Ishikawa (cell line): ENCODE measurements around the gene IPCEF1.

Source experiments
- CEBPB ChIP-seq: IDR thresholded peaks from 2 replicates; pipeline ENCODE4 v1.6.1; 2012
- CREB1 ChIP-seq: IDR thresholded peaks from 2 replicates; pipeline ENCODE4 v1.6.1; 2012; ENCODE audit warnings: low read depth
- EGR1 ChIP-seq: IDR thresholded peaks from 2 replicates; pipeline ENCODE4 v1.6.1; 2012
- EP300 ChIP-seq: IDR thresholded peaks from 2 replicates; pipeline ENCODE4 v1.6.1; 2012; ENCODE audit warnings: borderline replicate concordance
- FOXM1 ChIP-seq: IDR thresholded peaks from 2 replicates; pipeline ENCODE4 v1.6.1; 2012; ENCODE audit warnings: low read depth, borderline replicate concordance
- MAX ChIP-seq: IDR thresholded peaks from 2 replicates; pipeline ENCODE4 v1.6.1; 2012
- NFIC ChIP-seq: IDR thresholded peaks from 2 replicates; pipeline ENCODE4 v1.6.1; 2012
- RAD21 ChIP-seq: IDR thresholded peaks from 2 replicates; pipeline ENCODE4 v1.6.1; 2012; ENCODE audit warnings: low read depth
- REST ChIP-seq: IDR thresholded peaks from 2 replicates; pipeline ENCODE4 v1.6.1; 2012; ENCODE audit warnings: low read depth, mild to moderate bottlenecking
- TAF1 ChIP-seq: IDR thresholded peaks from 2 replicates; pipeline ENCODE4 v1.6.1; 2012; ENCODE audit warnings: low read depth, mild to moderate bottlenecking
- TCF12 ChIP-seq: IDR thresholded peaks from 2 replicates; pipeline ENCODE4 v1.6.1; 2012; ENCODE audit warnings: low read depth
- TEAD4 ChIP-seq: IDR thresholded peaks from 2 replicates; pipeline ENCODE4 v1.6.1; 2012
- USF1 ChIP-seq: IDR thresholded peaks from 2 replicates; pipeline ENCODE4 v1.6.1; 2012
- YY1 ChIP-seq: IDR thresholded peaks from 2 replicates; pipeline ENCODE4 v1.6.1; 2012; ENCODE audit warnings: low read depth
- ZBTB7A ChIP-seq: IDR thresholded peaks from 2 replicates; pipeline ENCODE4 v1.6.1; 2012; ENCODE audit warnings: low read depth

The IPCEF1 gene

GRCh38 chr6:154276810-154277628, 79.6 kb downstream of the IPCEF1 start:
- no peak for TF ChIP-seq ZBTB7A
- no peak for TF ChIP-seq CEBPB
- peak; percentile 67 for TF ChIP-seq RAD21
- TF ChIP-seq EGR1: no peak
- TF ChIP-seq REST: no peak

DNA sequence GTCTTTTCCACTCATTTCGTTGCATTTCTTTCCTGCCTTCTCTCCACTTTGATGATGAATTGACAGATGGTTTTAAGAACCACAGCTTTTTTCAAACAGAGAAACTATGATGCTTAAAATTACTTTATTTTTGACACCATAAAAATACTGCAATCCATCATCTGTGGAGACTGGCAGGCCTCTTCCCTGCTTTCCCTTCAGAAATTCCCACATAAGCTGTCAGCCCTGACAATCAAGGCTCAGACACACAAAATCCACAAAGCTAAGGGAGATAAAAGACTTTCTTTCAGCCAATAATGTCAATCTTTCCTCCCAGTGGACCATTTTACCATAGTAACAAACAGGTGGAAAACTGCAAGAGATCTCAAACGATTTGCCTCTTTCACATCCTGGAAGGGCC, 82.4 kb downstream of the IPCEF1 start:
- no peak for TF ChIP-seq EGR1
- TF ChIP-seq MAX: no peak
- no peak for TF ChIP-seq YY1
- TF ChIP-seq NFIC: no peak
- no peak for TF ChIP-seq TEAD4
- TF ChIP-seq CEBPB: no peak
- TF ChIP-seq EP300: no peak
- no peak for TF ChIP-seq FOXM1
- TF ChIP-seq CREB1: no peak

DNA sequence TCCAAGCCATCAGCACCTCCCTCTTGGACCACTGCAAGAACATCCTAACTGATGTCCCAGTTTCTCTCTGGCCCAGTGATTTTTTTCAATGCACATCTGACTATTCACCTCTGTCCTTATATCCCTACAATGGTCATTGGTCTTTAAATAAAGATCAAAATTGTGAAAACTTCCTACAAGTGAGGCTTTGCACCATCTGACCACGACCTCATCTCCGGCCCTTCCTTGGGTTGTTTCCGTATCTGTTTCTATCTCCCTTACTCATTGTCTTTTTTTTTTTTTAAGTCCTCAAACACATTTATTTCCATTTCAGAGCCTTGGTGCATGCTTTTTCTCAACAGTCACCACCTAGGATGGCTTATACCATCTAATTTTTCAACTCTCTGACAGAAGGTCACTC, 88.1 kb downstream of the IPCEF1 start:
- TF ChIP-seq TAF1 (no peak), FOXM1 (no peak), YY1 (no peak), ZBTB7A (no peak), CREB1 (no peak), EGR1 (no peak), NFIC (no peak), CEBPB (no peak), MAX (no peak), RAD21 (no peak), TEAD4 (no peak), TCF12 (no peak)

GRCh38 chr6:154267508-154268106, 89.0 kb downstream of the IPCEF1 start:
- TF ChIP-seq EGR1: no peak
- no peak for TF ChIP-seq NFIC
- no peak for TF ChIP-seq TCF12
- no peak for TF ChIP-seq CREB1
- no peak for TF ChIP-seq TAF1
- no peak for TF ChIP-seq USF1
- no peak for TF ChIP-seq EP300

DNA sequence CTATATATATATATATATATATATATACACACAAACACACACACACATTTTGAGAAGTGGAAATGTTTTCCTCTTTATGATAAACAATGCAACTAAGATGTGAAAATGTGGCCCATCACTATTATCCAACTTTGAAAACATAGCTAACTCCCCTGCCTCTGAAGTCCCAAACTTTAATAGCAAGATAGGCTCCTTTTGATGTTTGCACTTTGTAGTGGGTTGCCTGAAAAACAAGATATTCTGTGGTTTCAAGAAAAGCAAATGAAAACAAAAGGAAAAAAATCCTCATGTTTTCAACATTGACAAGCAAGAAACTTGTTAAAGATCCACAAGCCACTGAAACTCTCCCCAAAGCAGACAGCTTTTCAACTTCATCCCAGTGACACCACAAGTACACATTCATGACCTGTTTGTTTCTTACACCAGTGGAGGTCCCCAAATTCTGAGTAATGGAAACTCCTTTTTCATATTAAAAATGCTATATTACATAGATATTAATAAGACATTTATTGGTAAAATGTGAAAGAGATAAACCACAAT, 90.0 kb downstream of the IPCEF1 start:
- TF ChIP-seq FOXM1: no peak
- TF ChIP-seq EGR1: no peak
- no peak for TF ChIP-seq MAX
- TF ChIP-seq TCF12: no peak
- no peak for TF ChIP-seq RAD21
- no peak for TF ChIP-seq CREB1
- TF ChIP-seq YY1: no peak
- TF ChIP-seq TEAD4: no peak
- no peak for TF ChIP-seq ZBTB7A
- TF ChIP-seq REST: no peak
- TF ChIP-seq EP300: no peak
- no peak for TF ChIP-seq CEBPB
- TF ChIP-seq TAF1: no peak
- no peak for TF ChIP-seq USF1
- no peak for TF ChIP-seq NFIC
